ENCODE measurements around the gene ANKH. TPM values are rescaled to one million over a fixed set of nuclear protein-coding genes. Genes with fewer than 3 reads are reported as not detected.

ANKH gene
- polyA plus RNA-seq, 2 of the 4 experiments (the other 2 are of a cell fraction), result 11.7 to 17.3 TPM

GRCh38 chr5:14853685-14854084 is 17.9 kb downstream of the ANKH start (continued):
- TF ChIP-seq CHD2 (IDR thresholded peaks at IDR 0.05; ENCODE audit: low read length, partially characterized antibody), result no peak

DNA sequence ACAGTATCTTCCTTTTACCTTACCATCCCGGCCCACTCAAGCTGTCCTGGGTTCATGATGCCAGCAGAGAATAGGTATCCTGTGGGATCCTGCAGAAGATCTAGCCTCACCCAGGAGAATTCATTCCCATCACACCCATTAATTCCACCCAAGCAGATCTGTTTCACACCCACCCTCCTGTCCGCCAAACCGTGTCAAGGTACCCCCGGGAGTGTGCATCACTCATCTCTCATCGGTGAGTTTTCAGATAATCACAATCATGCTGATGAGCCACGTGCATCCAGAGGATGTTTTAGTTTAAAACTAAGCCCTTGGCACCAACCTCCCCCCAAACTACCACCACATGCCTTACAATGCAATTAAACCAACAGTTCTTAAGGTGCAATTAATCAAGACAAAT is 18.8 kb downstream of the ANKH start:
- Histone ChIP-seq H3K9me3 (no peaks in the 10 kb centered on the region), H3K27ac (no peak overlapping the region), H3K4me2 (no peak overlapping the region), H3K4me3 (no peak overlapping the region), H3K4me1 (peaks cover 6% of the 10 kb centered on the region; the same call in 1 of the 3 replicates)
- FAIRE-seq (no peak), DNase-seq (ENCODE audit: low read depth in 1 of 2, low spot score in 1 of 2) (no peak), ATAC-seq (no peak)
- ChIA-PET CTCF (no interaction called here), POLR2A (no interaction called here)
- TF ChIP-seq HDAC2 (IDR thresholded peaks at IDR 0.05), result no peak
- no peak for TF ChIP-seq RCOR1 (IDR thresholded peaks at IDR 0.05; ENCODE audit: low read depth, low read length)
- TF ChIP-seq RNF2 (IDR thresholded peaks at IDR 0.05; ENCODE audit: borderline replicate concordance, low read depth), result no peak
- TF ChIP-seq RFX5 (IDR thresholded peaks at IDR 0.05), result no peak
- no peak for TF ChIP-seq ESRRA (IDR thresholded peaks at IDR 0.05; ENCODE audit: borderline replicate concordance, low read length)
- TF ChIP-seq MAZ (IDR thresholded peaks at IDR 0.05; ENCODE audit: borderline replicate concordance, low read depth, low read length), result no peak
- TF ChIP-seq HOXA7 (CRISPR knock-in tag; IDR thresholded peaks at IDR 0.05), result no peak
- no peak for TF ChIP-seq HOXB5 (CRISPR knock-in tag; IDR thresholded peaks at IDR 0.05)
- TF ChIP-seq HOXB13 (CRISPR knock-in tag; IDR thresholded peaks at IDR 0.05; ENCODE audit: low read depth), result no peak
- no peak for TF ChIP-seq MYC (IDR thresholded peaks at IDR 0.05; ENCODE audit: borderline replicate concordance, low read length)
- no peak for TF ChIP-seq SMC3 (IDR thresholded peaks at IDR 0.05)
- TF ChIP-seq E2F6 (IDR thresholded peaks at IDR 0.05; ENCODE audit: borderline replicate concordance, low read depth), result no peak
- TF ChIP-seq CTCF (IDR thresholded peaks at IDR 0.05), result no peak
- no peak for TF ChIP-seq CHD4 (IDR thresholded peaks at IDR 0.05; ENCODE audit: borderline replicate concordance)
- TF ChIP-seq CEBPB (IDR thresholded peaks at IDR 0.05), result no peak
- 86% methylated on average over 6 of the region's 6 CpGs for WGBS (ENCODE audit: missing lambda C conversion rate)

GRCh38 chr5:14851999-14852526 is 19.5 kb downstream of the ANKH start:
- CTCF ChIA-PET, result no interaction called here
- no peak for FAIRE-seq
- no peak for TF ChIP-seq USF2 (IDR thresholded peaks at IDR 0.05)
- no peak for TF ChIP-seq ATOH8 (CRISPR knock-in tag; IDR thresholded peaks at IDR 0.05; ENCODE audit: low read depth)
- no peak for TF ChIP-seq ZNF302 (CRISPR knock-in tag; IDR thresholded peaks at IDR 0.05)
- TF ChIP-seq EHF (CRISPR knock-in tag; IDR thresholded peaks at IDR 0.05), result no peak
- TF ChIP-seq TFCP2L1 (CRISPR knock-in tag; IDR thresholded peaks at IDR 0.05), result no peak
- TF ChIP-seq NPAS2 (CRISPR knock-in tag; IDR thresholded peaks at IDR 0.05; ENCODE audit: borderline replicate concordance), result no peak
- TF ChIP-seq MYC (IDR thresholded peaks at IDR 0.05; ENCODE audit: borderline replicate concordance, low read length), result no peak
- no peak for TF ChIP-seq CHD4 (IDR thresholded peaks at IDR 0.05; ENCODE audit: borderline replicate concordance)
- TF ChIP-seq CBX2 (IDR thresholded peaks at IDR 0.05; ENCODE audit: borderline replicate concordance, low read depth), result no peak
- TF ChIP-seq REST (IDR thresholded peaks at IDR 0.05), result no peak
- no peak for TF ChIP-seq FOSB (CRISPR knock-in tag; IDR thresholded peaks at IDR 0.05)
- no peak for TF ChIP-seq FOSL2 (IDR thresholded peaks at IDR 0.05)
- no peak for TF ChIP-seq FOSL2 (CRISPR knock-in tag; IDR thresholded peaks at IDR 0.05)
- no peak for TF ChIP-seq ELK1 (IDR thresholded peaks at IDR 0.05; ENCODE audit: low read depth, low read length)
- no peak for TF ChIP-seq JUNB (IDR thresholded peaks at IDR 0.05)

More at GRCh38 chr5:14851999-14852526, 19.5 kb downstream of the ANKH start:
- H3K4me3 ChIP-seq, result no peak overlapping the region
- POLR2A ChIA-PET, result no interaction called here
- H3K4me2 ChIP-seq, result no peak overlapping the region
- no peak overlapping the region for H3K27ac ChIP-seq
- H3K9me3 ChIP-seq, result no peaks in the 10 kb centered on the region
- DNase-seq (ENCODE audit: low read depth in 1 of 2, low spot score in 1 of 2), result no peak
- no peak for ATAC-seq
- H3K4me1 ChIP-seq, result peaks cover 6% of the 10 kb centered on the region; the same call in 1 of the 3 replicates
